Cardiac muscle cell (in vitro differentiated cells and primary cell): ENCODE data around the gene CTNNA3. TPM values are rescaled to one million over a fixed set of nuclear protein-coding genes. Genes with fewer than 3 reads are reported as not detected.
A peak's percentile ranks its signal among the peaks of the same experiment; 100 is the strongest.

Experiments
- DNase-seq, 2 donors: peaks; one replicate each; pipeline versions ENCODE4 v3.0.0 to v3.0.0-alpha.2; 2010 to 2017; ENCODE audit warnings: low read depth in 1 of 2, low spot score in 1 of 2
- H3K27ac ChIP-seq: fragments of 200-600 bp; sonication (generic); 2 replicates; pipeline ENCODE4 v1.5.1; 2016
- H3K27me3 ChIP-seq: fragments of 200-600 bp; sonication (generic); 2 replicates; pipeline ENCODE4 v1.6.0; 2016; ENCODE audit warnings: control low read depth
- H3K36me3 ChIP-seq: fragments of 200-600 bp; sonication (generic); 2 replicates; pipeline ENCODE4 v1.5.1; 2016; ENCODE audit warnings: control low read depth
- H3K4me1 ChIP-seq: fragments of 200-600 bp; sonication (generic); 2 replicates; pipeline ENCODE4 v1.8.1; 2017; ENCODE audit warnings: low read depth, mild to moderate bottlenecking, mixed run types
- H3K4me3 ChIP-seq: fragments of 200-600 bp; sonication (generic); 2 replicates; pipeline ENCODE4 v1.5.1; 2016; ENCODE audit warnings: mild to moderate bottlenecking
- H3K9me3 ChIP-seq: fragments of 200-600 bp; sonication (generic); 2 replicates; pipeline ENCODE4 v1.5.1; 2017; ENCODE audit warnings: low read depth, mild to moderate bottlenecking, control low read depth
- polyA plus RNA-seq: library from polyadenylated mRNA; unstranded; fragments of >200 nt; fragmentation: Nextera tagmentation; extraction: Ambion mirVana; gene quantifications from 2 replicates; pipeline ENCODE4 v1.2.1, GENCODE V29; 2016
- total RNA-seq: library from RNA; depleted of rRNA; stranded (reverse); fragments of >200 nt; gene quantifications from 2 replicates; pipeline ENCODE4 v1.2.3, GENCODE V29; 2016
- TF ChIP-seq, protein P1 (sequence below): IDR thresholded peaks from 2 replicates; pipeline ENCODE4 v1.5.1; 2012; ENCODE audit warnings: low read depth, mild to moderate bottlenecking, low read length

CTNNA3 gene
- total and polyA plus RNA-seq, 2 experiments from 2014 or later: 55.8 to 71.7 TPM

DNA sequence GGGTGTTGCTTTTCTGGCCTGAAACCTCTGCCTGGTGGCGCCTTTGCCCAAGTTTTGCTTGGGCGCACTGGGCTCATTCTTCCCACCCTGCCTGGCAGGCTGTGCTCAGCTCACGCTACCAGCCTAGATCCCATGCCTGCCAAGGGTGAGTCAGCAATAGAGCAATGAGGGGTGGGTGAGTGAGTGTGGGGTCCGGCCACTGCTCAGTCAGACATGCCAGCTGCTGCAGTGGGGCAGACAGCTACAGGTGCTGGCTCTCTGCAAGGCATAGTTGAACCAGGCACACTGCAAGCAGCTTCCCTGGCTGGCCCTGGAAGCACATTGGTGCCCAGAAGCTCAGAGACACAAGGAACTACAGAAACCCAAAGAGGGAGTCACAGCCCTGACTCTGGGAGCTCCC, 1451.0 kb downstream of the CTNNA3 start:
- Histone ChIP-seq H3K4me1 (no peaks in the 10 kb centered on the region), H3K36me3 (no peaks in the 10 kb centered on the region), H3K4me3 (no peak overlapping the region), H3K27me3 (no peaks in the 10 kb centered on the region), H3K27ac (no peak overlapping the region), H3K9me3 (no peaks in the 10 kb centered on the region)
- DNase-seq: no peak
- TF ChIP-seq, protein P1, sequence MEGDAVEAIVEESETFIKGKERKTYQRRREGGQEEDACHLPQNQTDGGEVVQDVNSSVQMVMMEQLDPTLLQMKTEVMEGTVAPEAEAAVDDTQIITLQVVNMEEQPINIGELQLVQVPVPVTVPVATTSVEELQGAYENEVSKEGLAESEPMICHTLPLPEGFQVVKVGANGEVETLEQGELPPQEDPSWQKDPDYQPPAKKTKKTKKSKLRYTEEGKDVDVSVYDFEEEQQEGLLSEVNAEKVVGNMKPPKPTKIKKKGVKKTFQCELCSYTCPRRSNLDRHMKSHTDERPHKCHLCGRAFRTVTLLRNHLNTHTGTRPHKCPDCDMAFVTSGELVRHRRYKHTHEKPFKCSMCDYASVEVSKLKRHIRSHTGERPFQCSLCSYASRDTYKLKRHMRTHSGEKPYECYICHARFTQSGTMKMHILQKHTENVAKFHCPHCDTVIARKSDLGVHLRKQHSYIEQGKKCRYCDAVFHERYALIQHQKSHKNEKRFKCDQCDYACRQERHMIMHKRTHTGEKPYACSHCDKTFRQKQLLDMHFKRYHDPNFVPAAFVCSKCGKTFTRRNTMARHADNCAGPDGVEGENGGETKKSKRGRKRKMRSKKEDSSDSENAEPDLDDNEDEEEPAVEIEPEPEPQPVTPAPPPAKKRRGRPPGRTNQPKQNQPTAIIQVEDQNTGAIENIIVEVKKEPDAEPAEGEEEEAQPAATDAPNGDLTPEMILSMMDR: no peak

DNA sequence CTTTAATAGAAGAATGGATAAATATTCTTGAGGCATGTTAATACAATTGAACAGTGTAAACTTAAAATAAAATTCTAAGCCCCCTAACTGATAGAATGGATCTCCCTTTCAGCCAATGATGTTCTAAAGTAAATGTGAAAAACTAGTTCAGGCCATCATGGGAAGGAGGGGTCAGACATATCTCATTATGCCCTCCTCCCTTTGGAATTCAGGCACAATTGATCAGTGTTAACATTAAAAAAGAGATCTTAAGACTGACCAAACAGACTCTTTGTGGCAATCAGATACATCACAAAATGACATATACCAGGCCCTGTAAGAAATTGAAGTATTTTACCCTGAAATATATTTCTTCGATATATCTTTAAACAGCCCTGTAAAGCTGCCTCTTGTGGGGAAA, 1453.1 kb downstream of the CTNNA3 start:
- no peak for DNase-seq
- Histone ChIP-seq H3K9me3 (no peaks in the 10 kb centered on the region), H3K27me3 (no peaks in the 10 kb centered on the region), H3K36me3 (no peaks in the 10 kb centered on the region), H3K4me3 (no peak overlapping the region), H3K27ac (no peak overlapping the region), H3K4me1 (no peaks in the 10 kb centered on the region)
- TF ChIP-seq, protein P1: no peak

DNA sequence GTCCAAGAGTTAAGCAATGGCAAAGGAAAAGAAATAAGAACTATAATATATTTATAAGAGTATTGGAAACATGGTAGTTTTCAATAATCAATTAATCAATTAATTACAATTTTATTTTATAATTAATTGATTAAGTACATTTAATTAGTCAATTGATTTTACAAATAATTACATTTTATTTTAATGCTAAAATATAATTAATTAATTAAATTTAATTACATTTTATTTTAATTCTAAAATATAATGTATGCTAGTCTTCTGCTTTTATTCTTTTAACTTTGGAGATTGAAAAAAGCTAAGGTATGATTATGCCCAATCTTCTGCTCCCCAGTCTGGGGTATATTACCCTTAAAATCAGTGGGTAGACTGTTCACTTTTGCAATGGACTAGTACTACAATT, 1456.9 kb downstream of the CTNNA3 start:
- H3K27me3 ChIP-seq: no peaks in the 10 kb centered on the region
- no peak overlapping the region for H3K4me3 ChIP-seq
- TF ChIP-seq, protein P1: no peak
- H3K4me1 ChIP-seq: peaks cover 8% of the 10 kb centered on the region
- H3K9me3 ChIP-seq: no peaks in the 10 kb centered on the region
- no peak for DNase-seq
- no peak overlapping the region for H3K27ac ChIP-seq
- H3K36me3 ChIP-seq: no peaks in the 10 kb centered on the region

DNA sequence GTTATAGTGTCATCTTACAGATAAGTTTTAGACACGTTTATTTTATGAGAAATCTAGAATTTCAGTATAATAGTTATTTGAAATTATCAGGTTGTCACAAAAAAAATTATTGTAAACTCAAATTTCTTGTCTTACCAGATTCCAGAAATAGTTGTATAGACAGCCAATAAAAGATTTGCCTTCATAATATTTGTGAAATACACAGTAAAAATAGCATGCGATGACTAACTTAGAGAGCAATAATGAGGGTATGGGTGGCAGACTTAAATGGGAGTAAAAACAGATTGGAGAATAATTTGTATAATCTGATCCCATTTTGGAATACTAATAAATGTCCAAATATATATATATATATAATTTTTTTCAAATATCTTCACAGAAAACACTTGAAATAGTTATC, 1457.7 kb downstream of the CTNNA3 start:
- Histone ChIP-seq H3K27me3 (no peaks in the 10 kb centered on the region), H3K9me3 (no peaks in the 10 kb centered on the region), H3K36me3 (no peaks in the 10 kb centered on the region), H3K4me1 (peaks cover 8% of the 10 kb centered on the region), H3K4me3 (no peak overlapping the region), H3K27ac (no peak overlapping the region)
- no peak for DNase-seq
- TF ChIP-seq, protein P1: no peak

DNA sequence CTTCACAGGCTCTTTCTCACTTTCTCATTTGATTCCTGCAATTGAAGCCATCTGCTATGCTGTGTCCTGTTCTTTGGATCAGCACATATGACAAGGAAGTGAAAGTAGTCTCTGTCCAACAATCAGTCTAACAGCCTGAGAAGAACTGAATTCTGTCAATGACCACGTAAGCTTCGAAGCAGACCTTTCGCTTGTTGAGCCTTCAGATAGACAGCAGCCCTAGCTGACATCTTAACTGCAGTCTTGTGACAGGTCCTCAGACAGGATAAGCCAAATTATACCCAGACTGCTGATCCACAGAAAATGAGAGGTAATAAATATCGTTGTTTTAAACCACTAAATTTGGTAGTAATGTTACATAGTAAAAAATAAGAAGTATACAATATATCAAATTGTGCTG, 1461.1 kb downstream of the CTNNA3 start:
- Histone ChIP-seq H3K36me3 (no peaks in the 10 kb centered on the region), H3K27me3 (no peaks in the 10 kb centered on the region), H3K27ac (peak overlapping the region; percentile 62), H3K9me3 (no peaks in the 10 kb centered on the region), H3K4me3 (no peak overlapping the region), H3K4me1 (peaks cover 8% of the 10 kb centered on the region)
- DNase-seq: peak in 1 of 2 donors; percentile 4
- TF ChIP-seq, protein P1: no peak

DNA sequence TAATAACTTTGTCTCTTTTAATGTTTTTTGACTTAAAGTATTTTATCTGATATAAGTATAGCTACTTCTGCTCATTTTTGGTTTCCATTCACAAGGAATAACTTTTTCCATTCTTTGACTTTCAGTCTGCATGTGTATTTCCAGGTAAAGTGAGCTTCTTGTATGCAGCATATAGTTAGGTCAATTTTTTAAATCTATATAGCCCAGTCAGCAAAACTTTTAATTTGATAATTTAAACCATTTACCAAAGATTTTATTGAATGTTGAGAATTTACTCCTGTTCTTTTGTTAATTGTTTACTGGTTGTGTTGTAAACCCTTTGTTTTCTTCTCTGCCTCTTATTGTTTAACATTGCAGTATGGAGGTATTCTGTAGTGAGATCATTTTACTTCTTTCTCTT, 1467.1 kb downstream of the CTNNA3 start:
- no peak for DNase-seq
- TF ChIP-seq, protein P1: no peak
- Histone ChIP-seq H3K4me1 (no peaks in the 10 kb centered on the region), H3K36me3 (no peaks in the 10 kb centered on the region), H3K27ac (no peak overlapping the region), H3K27me3 (no peaks in the 10 kb centered on the region), H3K9me3 (no peaks in the 10 kb centered on the region), H3K4me3 (no peak overlapping the region)
